PC-9 (cell line): ENCODE data around the gene PPM1H. TPM values are rescaled to one million over a fixed set of nuclear protein-coding genes. Genes with fewer than 3 reads are reported as not detected.

Experiments used
- BruUV-seq: library from RNA; stranded (reverse); fragments of 400-500 nt; replicated peaks from 2 replicates; lab custom pipeline; 2021; lab: Mats Ljungman, UMichigan
- CTCF ChIA-PET: fragments of 300-600 bp; sonication (Branson Sonifier 250); formaldehyde crosslinking; loops from one replicate; lab custom pipeline; 2022; ENCODE audit warnings: antibody characterized with exemption; lab: Charles Lee
- POLR2A ChIA-PET: fragments of 300-600 bp; sonication (Branson Sonifier 250); formaldehyde crosslinking; loops from one replicate; lab custom pipeline; 2022; ENCODE audit warnings: antibody characterized with exemption; ENCODE audit not compliant: unreplicated experiment; lab: Charles Lee
- DNase-seq, 2 experiments: peaks; one replicate each; pipeline versions ENCODE4 v3.0.0 to v3.0.0-alpha.2; 2015 to 2022; ENCODE audit warnings: mixed read lengths in 1 of 2
- H2AFZ ChIP-seq: fragments of 200-600 bp; sonication (generic); 2 replicates; pipeline ENCODE4 v1.8.1; 2017; ENCODE audit warnings: antibody characterized with exemption
- H3F3A ChIP-seq: fragments of 200-600 bp; sonication (generic); 2 replicates; pipeline ENCODE4 v1.8.1; 2017; ENCODE audit warnings: antibody characterized with exemption, mild to moderate bottlenecking, low read depth; ENCODE audit not compliant: insufficient read depth
- H3K27ac ChIP-seq: fragments of 200-600 bp; sonication (generic); 2 replicates; pipeline ENCODE4 v1.6.1; 2016; ENCODE audit warnings: mixed run types
- H3K27me3 ChIP-seq: fragments of 200-600 bp; sonication (generic); 2 replicates; pipeline ENCODE4 v1.6.1; 2016; ENCODE audit warnings: low read depth, mixed run types; ENCODE audit not compliant: insufficient read depth
- H3K36me3 ChIP-seq: fragments of 200-600 bp; sonication (generic); 2 replicates; pipeline ENCODE4 v1.6.1; 2016; ENCODE audit warnings: low read depth, mixed run types
- H3K4me1 ChIP-seq: fragments of 200-600 bp; sonication (generic); replicated peaks from 2 replicates; pipeline ENCODE4 v1.6.1; 2016; ENCODE audit warnings: mixed run types; ENCODE audit not compliant: insufficient read depth
- H3K4me2 ChIP-seq: fragments of 200-600 bp; sonication (generic); 2 replicates; pipeline ENCODE4 v1.6.1; 2017; ENCODE audit warnings: mixed run types
- H3K4me3 ChIP-seq: fragments of 200-600 bp; sonication (generic); 2 replicates; pipeline ENCODE4 v1.6.1; 2016; ENCODE audit warnings: mixed run types
- H3K79me2 ChIP-seq: fragments of 200-600 bp; sonication (generic); 2 replicates; pipeline ENCODE4 v1.6.1; 2017; ENCODE audit warnings: low read depth, mixed run types
- H3K9me2 ChIP-seq: fragments of 200-600 bp; sonication (generic); 2 replicates; pipeline ENCODE4 v1.8.1; 2017; ENCODE audit warnings: mild to moderate bottlenecking; ENCODE audit not compliant: insufficient read depth
- H3K9me3 ChIP-seq: fragments of 200-600 bp; sonication (generic); 2 replicates; pipeline ENCODE4 v1.8.1; 2016; ENCODE audit warnings: low read depth; ENCODE audit not compliant: insufficient read depth
- H4K20me1 ChIP-seq: fragments of 200-600 bp; sonication (generic); 2 replicates; pipeline ENCODE4 v1.8.1; 2017; ENCODE audit not compliant: insufficient read depth
- CTCF ChIP-seq: fragments of 200-600 bp; sonication (generic); conservative IDR thresholded peaks from 2 replicates; pipeline ENCODE4 v1.6.1; 2017; ENCODE audit warnings: mixed run types, antibody characterized with exemption, mild to moderate bottlenecking, moderate library complexity
- EZH2 ChIP-seq: fragments of 200-600 bp; sonication (generic); IDR thresholded peaks from 2 replicates; pipeline ENCODE4 v1.8.0; 2017; ENCODE audit warnings: antibody characterized with exemption, low read depth
- intact Hi-C: fragments of 100-400 bp; cut with micrococcal nuclease; formaldehyde crosslinking; loops from one replicate; pipeline ENCODE4 v1.10.0; 2022; ENCODE audit not compliant: unreplicated experiment
- total RNA-seq: library from RNA; stranded (reverse); gene quantifications from 2 replicates; pipeline ENCODE4 v1.2.3, GENCODE V29; 2021

Gene PPM1H
- total RNA-seq, 1 experiment from 2014 or later = 11.4 TPM

- H3K4me3 ChIP-seq = no peak overlapping the region
- no peaks in the 10 kb centered on the region for H3K9me3 ChIP-seq
- no peak overlapping the region for H2AFZ ChIP-seq
- H3K36me3 ChIP-seq = no peaks in the 10 kb centered on the region
- 0 out of 2 replicates have a peak, but pooled peaks cover 8% of the 10 kb centered on the region for H3K4me1 ChIP-seq
- no peak for TF ChIP-seq EZH2
- TF ChIP-seq CTCF = no peak
- H3K9me2 ChIP-seq = no peaks in the 10 kb centered on the region
- ChIA-PET CTCF (no interaction called here), POLR2A (no interaction called here)
- no TSS peak for BruUV-seq
- H4K20me1 ChIP-seq = no peaks in the 10 kb centered on the region
- no peak overlapping the region for H3K4me2 ChIP-seq
- no peaks in the 10 kb centered on the region for H3K79me2 ChIP-seq
- H3F3A ChIP-seq = 0 out of 2 replicates have a peak, but pooled peaks cover 3% of the 10 kb centered on the region
- H3K27ac ChIP-seq = no peak overlapping the region
- no peak for DNase-seq
- intact Hi-C loops = loop anchor here (2.0 kb wide), 1 partner anchor 25 kb away; no protein-coding TSS in a partner anchor
- H3K27me3 ChIP-seq = no peaks in the 10 kb centered on the region
These were observed 304.8 kb downstream of the PPM1H start for GRCh38 chr12:62629971-62630739.

DNA sequence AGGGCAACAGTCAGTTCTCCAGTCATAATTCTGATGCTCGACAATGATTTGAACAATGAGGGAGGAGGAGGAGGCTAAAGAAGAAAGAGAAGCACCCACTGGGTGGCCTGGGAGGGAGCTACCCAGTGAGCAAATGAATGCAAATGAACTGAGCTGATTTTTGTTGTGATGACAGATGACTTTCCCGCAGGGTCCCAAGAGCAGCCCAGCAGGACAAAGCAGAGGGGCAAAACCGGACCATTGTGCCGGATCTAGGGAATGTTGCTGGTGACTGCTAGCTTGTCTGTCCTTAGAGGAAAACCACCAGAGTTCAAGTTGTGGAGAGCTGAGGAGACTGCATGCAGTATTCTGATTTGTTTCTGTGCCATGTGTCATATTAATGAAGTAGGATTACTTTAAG lies 305.5 kb downstream of the PPM1H start:
- H2AFZ ChIP-seq = no peak overlapping the region
- no peak for DNase-seq
- H3K4me2 ChIP-seq = no peak overlapping the region
- no TSS peak for BruUV-seq
- 0 out of 2 replicates have a peak, but pooled peaks cover 8% of the 10 kb centered on the region for H3K4me1 ChIP-seq
- H3K9me2 ChIP-seq = no peaks in the 10 kb centered on the region
- ChIA-PET POLR2A (no interaction called here), CTCF (interaction anchor here (0.7 kb wide), 2 partner anchors 11 to 165 kb away, joined by 3 to 7 read pairs; no protein-coding TSS in a partner anchor)
- TF ChIP-seq EZH2 (no peak), CTCF (no peak)
- H3K9me3 ChIP-seq = no peaks in the 10 kb centered on the region
- H3K27ac ChIP-seq = no peak overlapping the region
- intact Hi-C loops = no loop called here
- H3K4me3 ChIP-seq = no peak overlapping the region
- H3K79me2 ChIP-seq = no peaks in the 10 kb centered on the region
- H4K20me1 ChIP-seq = no peaks in the 10 kb centered on the region
- H3F3A ChIP-seq = 0 out of 2 replicates have a peak, but pooled peaks cover 3% of the 10 kb centered on the region
- no peaks in the 10 kb centered on the region for H3K27me3 ChIP-seq
- H3K36me3 ChIP-seq = no peaks in the 10 kb centered on the region

DNA sequence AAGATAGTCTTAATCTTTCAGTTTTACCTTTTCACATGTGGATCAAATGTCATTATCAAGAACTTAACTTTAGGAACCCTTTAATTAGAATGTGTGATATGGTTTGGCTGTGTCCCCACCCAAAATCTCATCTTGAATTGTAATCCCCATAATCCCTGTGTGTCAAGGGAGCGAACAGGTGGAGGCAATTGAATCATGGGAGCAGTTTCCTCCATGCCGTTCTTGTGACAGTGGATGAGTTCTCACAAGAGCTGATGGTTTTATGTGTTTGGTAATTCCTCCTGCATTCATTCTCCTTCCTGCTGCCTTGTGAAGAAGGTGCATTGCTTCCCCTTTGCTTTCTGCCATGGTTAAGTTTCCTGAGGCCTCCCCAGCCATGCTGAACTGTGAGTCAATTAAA lies 307.8 kb downstream of the PPM1H start:
- no peaks in the 10 kb centered on the region for H4K20me1 ChIP-seq
- no peaks in the 10 kb centered on the region for H3F3A ChIP-seq
- no peaks in the 10 kb centered on the region for H3K36me3 ChIP-seq
- no peak overlapping the region for H3K27ac ChIP-seq
- no peaks in the 10 kb centered on the region for H3K27me3 ChIP-seq
- TF ChIP-seq CTCF (no peak), EZH2 (no peak)
- CTCF ChIA-PET = no interaction called here
- POLR2A ChIA-PET = no interaction called here
- intact Hi-C loops = no loop called here
- no peak for DNase-seq
- H3K4me2 ChIP-seq = no peak overlapping the region
- BruUV-seq = no TSS peak
- H3K9me3 ChIP-seq = no peaks in the 10 kb centered on the region
- H3K4me3 ChIP-seq = no peak overlapping the region
- 0 out of 2 replicates have a peak, but pooled peaks cover 8% of the 10 kb centered on the region for H3K4me1 ChIP-seq
- no peaks in the 10 kb centered on the region for H3K79me2 ChIP-seq
- H3K9me2 ChIP-seq = no peaks in the 10 kb centered on the region
- H2AFZ ChIP-seq = no peak overlapping the region
